Middle frontal gyrus (tissue), 1 donor: ENCODE data around the gene GJA4.
"Not testable (repeated sequence)": the region's sequence is repeated elsewhere in the genome, so short reads cannot be mapped to it uniquely, and the experiment has no call there.

ENCODE experiments used
- DNase-seq: peaks from one replicate; pipeline ENCODE4 v3.0.0-alpha.2; 2015; ENCODE audit warnings: low spot score; ENCODE audit errors: extremely low spot score

Gene GJA4

DNA sequence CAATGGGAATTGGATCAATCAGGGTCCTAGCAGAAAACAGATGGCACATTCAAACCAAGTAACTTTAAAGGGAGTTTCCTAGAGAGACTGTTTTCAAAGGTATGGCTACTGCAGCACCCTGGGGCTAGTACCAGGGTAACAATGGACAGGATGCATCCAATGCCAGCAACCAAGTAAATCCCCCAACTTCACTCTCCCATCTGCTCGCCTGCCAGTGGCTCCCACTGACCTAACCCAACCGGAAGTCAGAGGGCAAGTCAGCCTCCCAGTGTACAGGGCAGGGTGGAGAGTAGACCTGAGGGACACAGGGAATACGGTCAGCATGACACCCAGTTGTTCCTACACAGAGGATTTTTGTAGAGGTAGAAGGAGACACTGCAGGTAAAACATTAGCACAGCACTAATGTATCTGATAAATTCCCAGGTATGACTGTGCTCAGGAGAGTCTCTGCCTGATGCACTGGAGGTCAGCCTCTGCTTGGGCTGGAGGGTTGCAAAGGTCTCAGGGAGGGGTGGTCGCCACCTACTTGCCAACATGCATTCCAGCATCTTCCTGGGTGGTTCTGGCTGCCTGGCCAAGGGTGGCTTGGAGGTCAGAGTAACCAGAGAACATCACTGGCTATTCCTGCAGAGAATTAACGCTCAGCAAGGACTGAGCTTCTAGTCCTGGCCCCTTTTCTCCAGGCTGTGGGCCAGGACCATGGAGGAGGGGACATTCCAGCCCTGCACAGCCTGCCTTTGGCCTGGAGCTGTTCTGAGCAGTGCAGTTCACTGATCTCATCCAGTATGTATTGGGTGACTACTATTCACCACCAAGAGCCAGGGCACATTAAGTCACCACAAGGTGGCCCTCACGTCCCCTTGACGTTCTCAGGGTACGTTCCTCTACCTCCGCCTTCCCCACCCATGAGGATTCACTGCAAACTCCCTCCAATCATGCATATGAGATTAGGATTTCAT, 5.1 kb upstream of the GJA4 start:
- DNase-seq: no peak

DNA sequence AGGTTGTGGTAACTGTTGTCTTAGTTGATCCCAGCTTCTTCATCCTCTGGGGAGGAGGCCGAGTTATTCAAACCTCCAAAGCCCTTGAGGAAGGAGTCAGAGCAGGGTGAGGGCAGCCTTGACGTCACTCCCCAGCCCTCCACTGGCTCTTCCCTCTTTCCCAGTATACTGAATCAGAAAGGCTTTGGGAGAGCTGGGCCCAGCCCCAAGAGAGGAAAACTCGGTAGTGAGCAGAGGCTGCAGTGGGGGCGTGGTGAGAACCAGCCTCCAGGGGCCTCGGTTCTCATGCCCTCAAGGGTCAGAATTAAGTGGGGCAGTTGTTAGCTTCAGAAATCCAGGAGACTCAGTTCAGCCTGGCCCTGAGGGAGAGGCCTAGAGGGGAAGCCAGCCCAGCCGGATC, 1.8 kb upstream of the GJA4 start:
- DNase-seq: no peak

DNA sequence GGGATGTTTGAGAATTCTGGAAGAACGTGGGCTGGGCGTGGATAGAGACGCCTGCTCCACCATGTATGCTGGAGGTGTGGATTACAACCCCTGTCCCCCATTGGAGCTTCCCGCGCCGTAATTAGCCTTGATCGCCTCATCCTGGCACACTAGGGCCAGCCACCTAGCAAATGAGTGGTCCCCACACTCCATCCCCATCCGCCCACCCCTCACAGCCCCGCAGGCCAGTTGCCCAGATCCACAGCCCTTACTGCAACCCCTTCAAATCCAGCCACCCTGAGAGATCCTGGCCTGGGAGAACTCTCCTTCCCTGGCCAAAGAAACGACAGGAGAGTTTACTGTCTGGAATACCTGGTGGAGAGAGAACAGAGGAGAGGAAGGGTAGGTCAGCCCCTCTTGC, 375 bp upstream of the GJA4 start:
- DNase-seq: no peak

DNA sequence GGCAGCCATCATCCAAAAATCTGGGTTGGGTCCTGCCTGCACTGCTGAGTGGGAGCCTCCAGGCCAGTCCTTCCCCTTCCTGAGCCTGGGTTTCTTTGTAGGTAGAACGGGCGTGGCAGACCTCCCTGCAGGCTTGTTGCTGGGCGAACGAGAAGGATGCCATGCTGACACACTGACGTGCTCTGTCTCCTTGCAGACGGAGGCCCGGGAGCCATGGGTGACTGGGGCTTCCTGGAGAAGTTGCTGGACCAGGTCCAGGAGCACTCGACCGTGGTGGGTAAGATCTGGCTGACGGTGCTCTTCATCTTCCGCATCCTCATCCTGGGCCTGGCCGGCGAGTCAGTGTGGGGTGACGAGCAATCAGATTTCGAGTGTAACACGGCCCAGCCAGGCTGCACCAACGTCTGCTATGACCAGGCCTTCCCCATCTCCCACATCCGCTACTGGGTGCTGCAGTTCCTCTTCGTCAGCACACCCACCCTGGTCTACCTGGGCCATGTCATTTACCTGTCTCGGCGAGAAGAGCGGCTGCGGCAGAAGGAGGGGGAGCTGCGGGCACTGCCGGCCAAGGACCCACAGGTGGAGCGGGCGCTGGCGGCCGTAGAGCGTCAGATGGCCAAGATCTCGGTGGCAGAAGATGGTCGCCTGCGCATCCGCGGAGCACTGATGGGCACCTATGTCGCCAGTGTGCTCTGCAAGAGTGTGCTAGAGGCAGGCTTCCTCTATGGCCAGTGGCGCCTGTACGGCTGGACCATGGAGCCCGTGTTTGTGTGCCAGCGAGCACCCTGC, 1.4 kb downstream of the GJA4 start:
- no peak for DNase-seq

DNA sequence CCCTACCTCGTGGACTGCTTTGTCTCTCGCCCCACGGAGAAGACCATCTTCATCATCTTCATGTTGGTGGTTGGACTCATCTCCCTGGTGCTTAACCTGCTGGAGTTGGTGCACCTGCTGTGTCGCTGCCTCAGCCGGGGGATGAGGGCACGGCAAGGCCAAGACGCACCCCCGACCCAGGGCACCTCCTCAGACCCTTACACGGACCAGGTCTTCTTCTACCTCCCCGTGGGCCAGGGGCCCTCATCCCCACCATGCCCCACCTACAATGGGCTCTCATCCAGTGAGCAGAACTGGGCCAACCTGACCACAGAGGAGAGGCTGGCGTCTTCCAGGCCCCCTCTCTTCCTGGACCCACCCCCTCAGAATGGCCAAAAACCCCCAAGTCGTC, 2.0 kb downstream of the GJA4 start:
- no peak for DNase-seq

DNA sequence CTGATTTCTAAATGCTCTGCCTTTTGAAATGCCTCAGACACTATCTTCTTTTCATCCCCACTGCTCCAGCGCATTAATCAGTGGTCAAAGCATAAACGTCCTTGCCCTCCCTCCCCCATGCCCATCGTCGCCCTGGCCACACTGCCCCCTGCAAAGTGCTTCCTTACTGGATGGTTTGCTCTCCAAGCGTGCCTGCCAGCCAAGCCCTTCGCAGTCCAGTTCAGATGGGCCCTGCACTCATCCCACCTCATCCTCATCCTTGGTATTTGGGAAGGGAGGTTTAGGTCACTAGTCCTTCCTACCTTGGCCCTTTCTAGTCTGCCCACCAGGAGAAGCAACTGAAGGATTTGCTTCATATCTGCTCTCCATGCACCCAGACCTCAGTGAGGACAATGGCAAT, 3.1 kb downstream of the GJA4 start:
- no peak for DNase-seq

DNA sequence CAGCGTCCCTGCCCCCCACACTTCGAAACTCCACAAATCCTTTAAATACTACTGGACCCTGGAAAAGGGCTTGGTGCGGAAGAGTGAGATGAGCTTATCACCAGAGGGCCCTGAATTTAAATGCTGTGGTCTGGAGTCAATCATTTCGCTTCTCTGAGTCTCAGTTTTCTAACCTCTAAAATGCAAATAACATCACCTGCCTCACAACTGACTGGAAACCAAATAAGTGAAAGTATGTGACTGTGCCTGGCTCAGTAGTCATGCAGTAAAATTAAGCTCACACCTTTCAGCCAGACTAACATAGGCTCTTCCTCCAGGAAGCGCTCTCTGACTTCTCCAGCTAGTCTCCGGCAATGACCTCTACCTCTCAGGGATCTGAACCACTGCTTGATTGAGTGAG, 4.2 kb downstream of the GJA4 start:
- no peak for DNase-seq

DNA sequence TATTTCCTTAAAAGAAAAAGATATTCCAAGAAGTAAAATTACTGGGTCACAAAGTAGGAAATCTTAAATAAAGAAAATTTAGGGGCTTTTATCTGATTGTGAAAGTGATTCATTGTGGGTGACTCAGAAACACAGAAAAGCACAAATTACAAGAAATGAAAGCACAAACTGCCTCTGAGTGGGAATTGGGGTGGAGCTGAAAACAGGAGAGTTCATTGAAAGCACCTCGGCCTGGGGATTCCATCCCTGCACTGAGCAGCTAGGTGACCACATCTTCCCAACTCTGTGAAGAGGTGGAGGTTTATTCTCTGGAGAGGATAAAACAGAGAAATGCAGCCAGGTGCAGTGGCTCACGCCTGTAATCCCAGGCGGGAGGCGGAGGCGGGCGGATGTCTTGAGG, 7.4 kb downstream of the GJA4 start:
- DNase-seq: no peak

DNA sequence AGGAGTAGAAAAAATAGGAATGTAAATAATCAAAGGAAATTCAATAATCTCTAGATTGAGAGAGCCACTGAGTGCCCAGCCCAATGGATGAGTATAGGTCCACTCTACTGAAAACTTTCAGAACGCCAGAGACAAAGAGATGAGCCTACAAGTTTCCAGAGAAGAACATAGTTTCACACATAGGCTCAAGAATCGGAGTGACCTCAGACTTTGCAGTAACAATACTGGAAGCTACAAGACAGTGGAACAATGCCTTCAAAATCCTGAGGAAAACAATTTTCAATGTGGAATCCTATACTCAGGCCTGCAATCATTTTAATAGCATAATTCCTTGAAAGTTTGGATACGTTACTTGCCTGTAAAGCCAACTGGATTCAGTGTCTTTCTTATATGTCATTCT, 11.0 kb downstream of the GJA4 start:
- DNase-seq: no peak

DNA sequence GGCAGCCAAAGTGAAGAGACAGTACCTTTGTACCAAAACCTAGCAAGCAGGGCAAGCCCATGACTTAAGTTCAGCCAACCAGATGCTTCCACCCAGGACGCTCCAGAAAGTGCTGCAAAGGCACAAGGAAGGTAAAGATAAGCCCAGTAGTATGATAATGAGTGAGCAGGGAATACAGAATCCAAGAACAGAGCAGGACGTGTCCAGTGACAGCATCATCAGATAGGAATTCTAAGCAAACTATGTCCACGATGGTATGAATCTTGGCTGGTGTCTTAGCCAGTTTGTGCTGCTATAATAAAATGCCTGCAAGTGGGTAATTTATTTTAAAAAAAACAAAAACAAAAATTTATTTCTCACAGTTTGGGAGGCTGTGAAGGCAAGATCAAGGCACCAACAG, 13.6 kb downstream of the GJA4 start:
- no peak for DNase-seq

DNA sequence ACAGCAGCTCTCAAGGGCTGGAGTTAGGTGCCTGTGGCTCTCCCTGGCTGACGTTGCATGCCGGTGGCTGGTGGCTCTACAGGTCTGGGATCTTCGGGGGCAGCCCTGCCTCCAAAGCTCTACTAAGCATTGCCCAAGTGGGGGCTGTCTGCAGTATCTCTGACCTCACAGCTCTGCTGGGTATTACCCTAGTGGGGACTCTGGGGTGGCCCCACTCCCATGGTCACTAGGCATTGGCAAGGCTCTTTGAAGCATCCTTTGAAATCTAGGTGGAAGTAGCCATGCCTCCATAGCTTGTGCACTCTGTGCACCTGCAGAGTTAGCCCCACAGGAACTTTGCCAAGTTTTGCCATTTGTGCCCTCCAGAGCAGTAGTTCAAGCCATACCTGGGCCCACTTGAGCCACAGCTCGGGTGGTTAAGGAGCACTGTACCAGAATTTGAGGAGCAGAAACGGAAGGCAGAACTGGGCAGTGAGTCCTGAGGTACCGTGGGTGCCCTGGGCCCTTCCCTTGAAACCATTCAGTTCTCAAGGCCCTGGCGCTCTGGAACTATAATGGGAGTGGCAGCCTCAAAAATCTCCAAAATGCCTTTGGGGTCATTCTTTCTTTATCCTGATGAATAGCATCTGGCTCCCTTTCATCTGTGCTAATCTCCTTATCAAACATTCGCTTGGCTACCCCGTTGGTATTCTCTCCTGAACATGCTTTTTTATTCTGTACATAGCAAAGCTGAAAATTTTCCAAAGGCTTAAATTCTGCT, 15.4 kb downstream of the GJA4 start:
- DNase-seq: no peak

DNA sequence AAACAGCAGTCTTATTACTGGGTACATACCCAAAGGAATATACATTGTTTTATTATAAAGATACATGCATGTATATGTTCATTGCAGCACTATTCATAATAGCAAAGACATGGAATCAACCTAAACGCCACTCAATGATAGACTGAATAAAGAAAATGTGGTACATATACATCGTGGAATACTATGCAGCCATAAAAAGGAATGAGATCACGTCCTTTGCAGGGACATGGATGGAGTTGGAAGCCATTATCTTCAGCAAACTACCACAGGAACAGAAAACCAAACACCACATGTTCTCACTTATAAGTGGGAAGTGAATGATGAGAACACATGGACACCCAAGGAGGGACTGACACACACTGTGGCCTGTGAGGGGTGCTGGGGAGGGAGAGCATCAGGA, 18.0 kb downstream of the GJA4 start:
- DNase-seq: not testable (repeated sequence)

DNA sequence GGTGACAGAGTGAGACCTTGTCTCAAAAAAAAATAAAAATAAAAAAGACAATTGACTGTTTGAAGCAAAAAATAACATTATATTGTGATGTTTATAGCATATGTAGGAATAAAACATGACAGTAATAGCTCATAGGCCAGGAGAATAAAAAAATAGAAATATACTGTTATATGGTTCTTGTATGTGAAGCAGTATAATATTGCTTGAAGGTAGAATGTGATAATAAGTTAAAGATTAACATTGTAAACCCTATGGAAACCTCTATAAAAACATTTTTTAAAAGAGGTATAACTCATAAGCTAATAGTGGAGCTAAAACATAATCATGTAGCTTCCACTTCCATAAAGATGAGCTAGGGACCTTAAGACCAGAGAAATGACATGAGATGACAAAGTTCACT, 23.5 kb downstream of the GJA4 start:
- no peak for DNase-seq

DNA sequence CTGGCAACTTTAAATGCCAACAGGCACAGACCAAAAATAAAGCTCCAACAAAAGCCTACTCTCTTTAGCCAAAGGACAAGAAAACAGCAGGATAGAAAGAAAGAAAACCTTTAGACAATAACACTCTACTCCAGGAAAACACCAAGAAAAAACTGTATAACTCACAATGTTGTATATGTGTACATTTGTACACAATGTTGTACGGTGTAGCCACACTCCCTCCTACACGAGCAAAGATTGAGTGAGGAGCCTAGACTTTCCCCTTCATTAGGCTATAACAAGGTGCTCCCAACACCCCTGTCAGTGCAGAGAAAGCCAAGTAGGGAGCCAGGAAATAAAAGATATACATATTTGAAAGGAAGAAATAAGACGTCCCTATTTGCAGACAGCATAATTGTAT, 24.0 kb downstream of the GJA4 start:
- DNase-seq: no peak

DNA sequence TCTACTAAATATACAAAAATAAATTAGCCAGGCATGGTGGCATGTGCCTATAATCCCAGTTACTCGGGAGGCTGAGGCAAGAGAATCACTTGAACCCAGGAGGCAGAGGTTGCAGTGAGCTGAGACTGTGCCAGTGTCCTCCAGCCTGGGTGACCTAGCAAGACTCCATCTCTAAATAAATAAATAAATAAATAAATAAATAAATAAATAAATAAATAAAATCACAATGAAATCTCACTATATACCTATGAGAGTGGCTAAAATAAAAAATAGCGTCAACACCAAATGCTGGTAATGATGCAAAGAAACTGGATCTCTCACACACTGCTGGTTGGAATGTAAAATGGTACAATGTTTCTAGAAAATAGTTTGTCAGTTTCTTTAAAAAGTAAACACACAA, 26.1 kb downstream of the GJA4 start:
- DNase-seq: not testable (repeated sequence)

DNA sequence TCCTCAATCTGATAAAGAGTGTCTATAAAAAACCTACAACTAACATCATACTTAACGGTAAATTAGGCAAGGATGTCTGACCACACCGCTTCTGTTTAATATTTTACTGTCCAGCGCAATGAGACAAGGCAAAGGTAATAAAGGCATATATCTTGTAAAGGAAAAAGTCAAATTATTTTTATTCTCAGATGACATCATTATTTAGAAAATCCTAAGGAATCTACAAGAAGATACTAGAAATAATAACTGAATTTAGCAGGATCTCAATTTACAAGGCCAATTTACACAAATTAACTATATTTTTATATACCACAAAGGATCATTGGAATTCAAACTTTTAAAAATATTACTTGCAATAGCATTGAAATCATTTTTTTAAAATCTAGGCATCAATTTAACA, 29.4 kb downstream of the GJA4 start:
- no peak for DNase-seq

DNA sequence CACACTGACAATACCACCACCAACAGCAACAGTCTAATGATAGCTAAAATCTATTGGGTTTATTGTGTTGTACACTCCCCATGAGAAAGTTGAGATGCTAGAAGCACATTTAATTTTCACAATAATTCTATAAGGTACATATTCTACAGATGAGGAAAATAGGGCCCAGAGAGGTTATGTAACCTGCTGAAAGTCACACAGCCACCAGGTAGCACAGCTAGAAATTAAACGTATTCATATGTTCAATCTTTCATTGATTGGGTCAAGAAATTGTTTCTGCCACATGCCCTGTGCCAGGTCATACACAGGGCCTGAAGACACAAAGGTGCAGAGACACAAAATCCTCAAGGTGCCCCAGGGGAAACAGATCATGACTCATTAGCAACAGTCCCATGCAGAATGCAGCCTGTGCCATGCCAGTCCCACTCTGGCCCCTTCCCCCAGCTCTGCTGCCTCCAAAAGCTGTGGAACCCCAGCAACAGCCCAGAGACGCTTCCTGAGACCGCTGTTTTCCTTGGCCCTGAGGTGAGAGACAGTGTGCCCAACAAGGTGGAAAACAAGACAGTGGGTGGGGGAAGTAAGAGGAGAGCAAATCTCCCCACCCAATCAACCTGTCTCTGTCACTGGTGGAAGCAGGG, 32.1 kb downstream of the GJA4 start:
- no peak for DNase-seq

DNA sequence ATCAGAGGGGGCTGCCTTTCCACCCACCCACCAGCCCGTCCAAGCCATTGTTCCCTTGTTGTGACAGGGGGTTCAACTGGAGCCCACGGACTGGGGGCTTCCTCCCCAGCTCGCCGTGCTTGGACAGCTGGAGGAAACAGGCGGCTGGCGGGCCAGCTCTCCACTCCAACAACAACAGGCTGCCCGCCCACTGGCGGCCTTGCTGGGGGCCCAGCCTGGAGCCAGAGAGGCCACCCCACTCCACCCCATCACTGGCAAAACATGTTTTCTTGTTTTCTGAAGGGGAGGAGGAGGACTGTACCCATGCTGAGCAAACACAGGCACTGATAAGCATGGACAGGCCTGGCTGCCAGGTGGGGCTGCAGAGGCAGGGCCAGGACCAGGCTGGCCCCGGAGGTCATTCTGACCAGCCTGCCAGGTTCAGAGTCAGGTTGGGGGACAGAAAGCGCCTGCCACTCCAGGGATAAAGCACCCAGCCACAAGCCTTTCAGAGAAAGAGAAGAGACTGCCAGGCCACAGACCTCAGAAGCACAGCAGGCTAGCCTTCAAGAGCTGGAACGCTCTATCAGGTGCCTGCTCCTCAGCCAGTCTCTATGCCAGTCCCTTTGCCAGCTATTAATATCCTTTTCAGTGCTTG, 32.8 kb downstream of the GJA4 start:
- no peak for DNase-seq

DNA sequence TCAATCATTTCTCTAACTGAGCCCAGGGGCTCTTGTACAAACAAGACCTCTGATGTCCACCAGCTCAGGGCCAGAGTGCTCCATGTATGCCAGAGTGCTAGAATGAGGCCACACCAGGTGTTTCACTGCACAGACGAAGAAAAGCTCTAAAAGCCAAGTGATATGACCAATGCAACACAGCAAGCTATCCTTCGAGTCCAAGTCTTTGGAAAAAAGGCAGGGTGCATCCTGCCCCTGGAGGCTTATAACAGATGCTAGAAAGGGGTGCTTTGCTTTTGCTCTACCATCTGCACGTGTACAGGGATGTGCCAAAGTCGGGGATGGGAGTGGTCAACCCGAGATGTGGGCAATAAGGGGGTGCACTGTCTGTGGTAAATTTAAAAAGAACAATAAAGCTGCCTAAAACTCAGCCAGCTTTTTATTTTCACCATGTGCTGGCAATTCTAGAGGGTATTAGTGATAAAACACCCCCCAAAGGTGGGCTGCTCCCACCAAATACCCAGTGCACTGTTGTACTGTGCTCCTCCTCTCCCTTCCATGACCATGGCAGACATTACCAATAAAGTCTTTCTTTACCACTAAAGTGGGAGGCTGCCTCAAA, 34.6 kb downstream of the GJA4 start:
- no peak for DNase-seq

DNA sequence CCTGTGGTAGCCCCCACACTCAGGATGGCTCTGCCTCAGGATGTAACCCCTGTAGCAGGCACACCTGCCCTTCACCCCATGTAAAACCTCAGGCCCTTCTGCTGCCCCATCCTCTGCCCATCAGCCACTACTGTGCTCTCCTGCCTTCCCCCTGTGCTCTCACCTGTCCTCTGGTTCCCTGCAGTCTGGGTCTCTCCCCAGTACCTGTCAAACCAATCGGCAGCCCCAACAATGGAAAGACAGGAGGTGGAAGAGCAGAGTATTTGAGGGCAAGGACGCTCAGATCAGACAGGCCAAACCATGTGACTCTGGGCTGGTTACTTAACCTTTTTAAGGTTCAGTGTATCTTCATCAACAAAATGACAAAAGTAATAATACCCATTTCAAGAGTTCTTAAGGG, 35.8 kb downstream of the GJA4 start:
- DNase-seq: no peak

DNA sequence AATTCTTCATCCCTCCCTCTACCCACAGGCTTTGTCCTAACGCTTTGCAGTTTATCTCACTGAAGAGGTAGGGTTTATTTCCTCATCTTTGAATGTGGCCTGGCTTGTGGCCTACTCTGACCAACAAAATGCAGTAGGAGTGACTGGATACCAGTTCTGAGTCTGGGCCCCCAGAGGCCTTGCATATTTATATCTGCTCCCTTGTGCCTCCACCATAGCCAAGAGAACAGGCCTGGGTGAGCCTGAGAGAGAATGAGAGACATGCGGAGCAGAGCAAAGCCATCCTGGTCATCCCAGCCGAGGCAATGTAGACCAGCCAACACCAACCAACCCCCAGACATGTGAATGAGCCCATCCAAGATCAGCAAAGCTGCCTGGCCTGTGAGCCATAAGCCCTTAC, 36.5 kb downstream of the GJA4 start:
- DNase-seq: no peak
